Measurements from ENCODE around the gene EYA3.

EYA3 gene

DNA sequence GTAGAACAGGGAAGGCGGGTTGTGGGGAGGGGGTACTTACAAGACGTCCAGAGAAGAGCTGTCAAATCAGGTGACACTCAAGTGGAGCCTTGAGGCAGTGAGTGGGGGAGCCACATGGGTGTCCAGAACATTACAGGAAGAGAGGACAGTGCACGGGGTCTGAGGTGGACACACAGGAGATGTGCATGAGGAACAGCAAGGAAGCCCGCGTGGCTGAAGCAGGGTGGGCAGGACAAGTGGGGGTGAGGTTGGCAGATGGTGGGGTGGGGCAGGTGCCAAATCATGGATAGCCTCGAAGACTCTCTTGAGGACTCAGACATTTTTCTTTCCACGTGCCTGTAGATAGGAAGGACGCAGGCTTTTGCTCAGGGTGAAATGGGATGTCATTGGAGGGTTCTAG, 152.7 kb downstream of the EYA3 start:
- no peak for DNase-seq

DNA sequence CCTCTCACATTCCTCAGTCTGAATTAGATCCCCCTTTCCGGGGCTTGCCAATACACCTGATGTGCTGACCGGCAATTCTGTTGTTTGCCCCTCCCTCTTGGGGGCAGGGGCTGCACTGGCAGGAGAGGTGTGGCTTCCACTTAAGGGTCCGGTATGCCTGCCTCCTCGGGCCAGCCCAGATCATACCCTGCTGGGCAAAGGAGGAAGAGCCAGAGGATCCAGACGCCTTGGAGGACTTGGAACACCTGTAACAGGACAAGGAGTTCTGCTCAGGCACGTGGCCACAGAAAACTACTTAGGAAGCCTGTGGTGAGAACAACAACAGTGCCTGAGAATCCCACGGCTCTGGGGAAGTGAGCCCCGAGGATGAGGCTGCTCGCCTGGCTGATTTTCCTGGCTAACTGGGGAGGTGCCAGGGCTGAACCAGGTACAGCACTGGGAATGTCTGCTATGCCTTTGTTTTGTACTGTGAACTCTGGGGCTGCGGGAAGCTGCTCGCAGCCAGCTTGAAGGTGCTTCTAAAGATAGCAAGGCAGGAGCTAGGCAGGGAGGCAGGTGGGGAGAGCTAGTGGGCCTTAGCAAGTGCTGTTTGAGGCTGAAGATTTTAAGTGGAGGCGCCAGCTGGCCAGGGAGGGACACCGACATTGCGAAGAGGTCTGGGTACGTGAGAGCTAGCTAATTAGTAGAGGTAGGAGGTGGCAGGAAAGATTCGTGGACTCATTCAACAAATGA, 153.4 kb downstream of the EYA3 start, which contains the start of gene SMPDL3B:
TSS of gene SMPDL3B (plus strand) at position 183 of the 732 bp plus-strand sequence. CDS start at position 367, 184 bp downstream.
- no peak for DNase-seq

DNA sequence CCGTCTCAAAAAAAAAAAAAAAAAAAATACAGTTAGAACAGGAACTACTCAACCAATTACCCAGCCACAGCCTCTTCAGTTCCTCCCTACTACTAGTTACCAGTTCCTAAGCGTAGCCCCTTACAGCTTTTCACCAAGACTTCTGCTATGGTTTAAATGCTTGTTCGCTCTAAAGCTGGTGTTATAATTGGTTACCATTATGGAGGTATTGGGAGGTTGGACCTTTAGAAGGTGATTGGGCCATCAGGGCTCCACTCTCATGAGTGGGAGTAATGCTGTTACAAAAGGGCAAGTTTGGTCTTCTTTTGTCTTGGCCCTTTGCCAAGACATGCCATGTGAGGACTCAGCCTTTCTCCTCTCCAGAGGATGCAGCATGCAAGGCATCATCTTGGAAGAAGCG, 156.7 kb downstream of the EYA3 start:
- no peak for DNase-seq

DNA sequence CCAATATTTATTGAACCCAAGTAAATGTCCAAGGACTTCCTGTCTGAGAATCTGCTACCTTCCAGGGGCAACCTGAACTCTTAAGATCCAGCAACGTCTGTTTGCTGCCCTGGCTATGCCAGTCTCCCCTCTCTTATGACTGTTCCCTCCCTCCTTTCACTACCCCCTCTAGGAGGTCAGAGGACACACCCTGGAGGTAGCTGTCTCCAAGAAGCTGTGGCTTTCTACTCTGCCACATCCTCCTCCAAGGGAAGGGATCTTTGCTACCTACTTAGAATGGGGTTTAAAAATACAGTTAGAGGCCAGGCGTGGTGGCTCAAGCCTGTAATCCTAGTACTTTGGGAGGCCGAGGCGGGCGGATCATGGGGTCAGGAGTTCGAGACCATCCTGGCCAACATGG, 157.2 kb downstream of the EYA3 start:
- DNase-seq = no peak

DNA sequence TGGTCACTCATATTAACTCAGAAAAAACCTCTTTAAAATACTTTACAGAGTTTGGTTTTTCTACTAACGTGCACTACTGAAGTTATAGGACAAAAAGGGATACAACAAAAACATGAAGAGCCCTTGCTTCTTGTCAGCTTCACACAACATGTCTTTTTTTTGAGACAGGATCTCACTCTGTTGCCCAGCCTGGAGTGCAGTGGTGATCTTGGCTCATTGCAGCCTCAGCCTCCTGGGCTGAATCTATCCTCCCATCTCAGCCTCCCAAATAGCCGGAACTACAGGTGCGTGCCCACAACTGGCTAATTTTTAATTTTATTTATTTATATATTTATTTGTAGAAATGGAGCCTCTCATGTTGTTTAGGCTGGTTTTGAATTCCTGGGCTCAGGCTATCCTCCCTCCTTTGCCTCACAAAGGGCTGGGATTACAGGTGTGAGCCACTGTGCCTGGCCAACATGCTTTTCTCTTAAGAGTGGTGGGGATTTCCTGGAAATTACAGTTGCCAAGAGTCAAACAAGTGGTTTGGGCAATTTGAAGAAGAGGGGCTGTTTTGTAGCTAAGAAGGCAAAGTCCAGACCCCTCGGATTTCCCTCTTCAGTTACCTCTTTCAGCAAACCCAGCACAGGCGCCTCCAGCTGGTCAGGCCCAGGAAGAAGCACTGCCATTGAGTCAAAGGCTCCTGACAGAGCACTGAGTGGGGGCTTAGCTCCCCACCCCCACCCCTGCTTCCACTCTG, 160.0 kb downstream of the EYA3 start:
- no peak for DNase-seq

DNA sequence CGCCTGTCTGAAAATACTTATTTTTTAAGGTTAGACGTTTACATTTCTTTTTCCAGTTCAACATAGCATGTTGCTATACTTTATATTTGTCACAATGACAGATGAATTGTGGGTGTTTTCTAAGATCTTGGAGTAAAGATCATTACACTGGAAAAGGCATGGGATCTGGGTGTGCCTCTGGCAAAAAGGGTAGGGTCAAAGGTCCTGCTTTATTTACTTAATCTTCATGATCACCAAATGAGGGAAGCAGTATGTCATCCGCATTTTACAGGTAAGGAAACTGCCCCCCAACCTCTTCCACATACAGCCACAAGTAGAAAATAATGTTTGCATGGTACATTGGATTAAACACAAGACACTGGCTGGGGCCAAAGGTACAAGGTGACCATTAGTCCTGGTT, 166.1 kb downstream of the EYA3 start:
- DNase-seq = no peak

Data from fibroblast of skin of right biceps (primary cell).